ENCODE results near the gene NBAS. TPM values are rescaled to one million over a fixed set of nuclear protein-coding genes. Genes with fewer than 3 reads are reported as not detected.

NBAS gene
- total and polyA plus RNA-seq, 7 experiments from 2014 or later, result 18.6 to 41.6 (median 32.7) TPM

DNA sequence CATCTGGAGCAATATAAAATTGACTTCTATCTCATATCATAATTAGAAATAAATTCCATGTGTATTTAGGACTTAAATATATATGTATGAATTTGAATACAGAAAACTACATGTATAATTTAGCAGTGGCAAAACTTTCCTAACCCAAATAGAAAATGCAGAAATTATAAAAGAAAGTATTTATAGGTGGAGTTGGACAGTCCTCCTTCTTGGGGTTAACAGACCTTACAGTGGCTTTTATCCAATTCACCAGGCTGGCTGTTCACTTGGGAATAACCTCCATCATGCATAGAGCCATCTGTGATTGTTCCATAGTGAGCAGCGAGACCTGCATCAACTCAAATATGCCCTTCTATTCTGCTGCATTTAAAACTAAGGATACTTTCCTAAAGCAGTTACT, 38.9 kb upstream of the NBAS start:
- ChIA-PET POLR2A (no interaction called here), CTCF (interaction anchor here (0.6 kb wide), 1 partner anchor 107 kb away, joined by 3 read pairs; no protein-coding TSS in a partner anchor)
- H3K4me3 Mint-ChIP-seq, result no peak overlapping the region
- H3K27me3 ChIP-seq (ENCODE audit: control insufficient read depth in 2 of 2, insufficient read depth in 2 of 2, low read length in 2 of 2), result no peaks in the 10 kb centered on the region
- DNase-seq (no peak), ATAC-seq (no peak)
- no peaks in the 10 kb centered on the region for H3K9me3 Mint-ChIP-seq
- H3K9me3 ChIP-seq (ENCODE audit: control insufficient read depth in 2 of 3, low read length in 3 of 3), result no peaks in the 10 kb centered on the region
- no peak overlapping the region for H3K4me3 ChIP-seq (ENCODE audit: low read length)
- H3K4me1 ChIP-seq (ENCODE audit: control insufficient read depth in 2 of 2, insufficient read depth in 2 of 2, low read length in 2 of 2), result no peaks in the 10 kb centered on the region
- peaks cover 26 to 74% (median 48%) of the 10 kb centered on the region in 5 donors for H3K36me3 Mint-ChIP-seq
- no peaks in the 10 kb centered on the region for H3K27me3 Mint-ChIP-seq
- peaks cover 8 to 20% (median 11%) of the 10 kb centered on the region in 7 donors for H3K4me1 Mint-ChIP-seq
- H3K36me3 ChIP-seq (ENCODE audit: control insufficient read depth in 2 of 3, insufficient read depth in 3 of 3, low read length in 3 of 3), result peaks cover 40 to 89% (median 47%) of the 10 kb centered on the region in 3 experiments
- intact Hi-C loops (cut with micrococcal nuclease), result no loop called here
- H3K27ac ChIP-seq (ENCODE audit: low read depth, low read length), result no peak overlapping the region
- H3K27ac Mint-ChIP-seq, result no peak overlapping the region

DNA sequence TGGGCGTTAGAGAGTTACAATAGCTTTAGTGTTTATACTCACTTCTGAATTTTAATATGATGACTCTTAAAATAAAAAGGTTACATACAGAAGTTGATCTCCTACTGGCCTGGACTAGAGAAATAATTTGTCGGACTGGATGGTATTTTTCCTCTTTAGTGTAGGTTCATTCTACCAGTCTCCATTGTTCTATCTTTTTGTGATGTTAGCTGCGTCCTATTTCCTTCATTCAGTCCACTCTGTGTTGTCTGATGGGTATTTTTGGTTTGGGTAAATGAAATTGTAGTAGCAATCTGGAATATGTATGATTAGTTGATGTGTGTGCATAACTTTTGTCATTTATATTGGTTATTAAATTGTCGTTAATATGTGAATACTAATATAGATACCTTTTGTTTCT, 35.8 kb upstream of the NBAS start:
- ATAC-seq, result no peak
- intact Hi-C loops (cut with micrococcal nuclease), result no loop called here
- no peak for DNase-seq
- Histone ChIP-seq H3K4me1 (ENCODE audit: control insufficient read depth in 2 of 2, insufficient read depth in 2 of 2, low read length in 2 of 2) (no peaks in the 10 kb centered on the region), H3K4me3 (ENCODE audit: low read length) (no peak overlapping the region), H3K36me3 (ENCODE audit: control insufficient read depth in 2 of 3, insufficient read depth in 3 of 3, low read length in 3 of 3) (peaks cover 21 to 62% (median 22%) of the 10 kb centered on the region in 3 experiments), H3K27me3 (ENCODE audit: control insufficient read depth in 2 of 2, insufficient read depth in 2 of 2, low read length in 2 of 2) (no peaks in the 10 kb centered on the region), H3K9me3 (ENCODE audit: control insufficient read depth in 2 of 3, low read length in 3 of 3) (no peaks in the 10 kb centered on the region), H3K27ac (ENCODE audit: low read depth, low read length) (no peak overlapping the region)
- Mint-ChIP-seq H3K9me3 (no peaks in the 10 kb centered on the region), H3K27me3 (no peaks in the 10 kb centered on the region), H3K27ac (peak overlapping the region in 3 of 9 donors; percentile 28 to 54 (median 33)), H3K36me3 (peaks cover 8 to 52% (median 29%) of the 10 kb centered on the region in 5 donors), H3K4me1 (peaks cover 14 to 46% (median 39%) of the 10 kb centered on the region in 7 donors), H3K4me3 (no peak overlapping the region)
- CTCF ChIA-PET, result no interaction called here
- POLR2A ChIA-PET, result no interaction called here

DNA sequence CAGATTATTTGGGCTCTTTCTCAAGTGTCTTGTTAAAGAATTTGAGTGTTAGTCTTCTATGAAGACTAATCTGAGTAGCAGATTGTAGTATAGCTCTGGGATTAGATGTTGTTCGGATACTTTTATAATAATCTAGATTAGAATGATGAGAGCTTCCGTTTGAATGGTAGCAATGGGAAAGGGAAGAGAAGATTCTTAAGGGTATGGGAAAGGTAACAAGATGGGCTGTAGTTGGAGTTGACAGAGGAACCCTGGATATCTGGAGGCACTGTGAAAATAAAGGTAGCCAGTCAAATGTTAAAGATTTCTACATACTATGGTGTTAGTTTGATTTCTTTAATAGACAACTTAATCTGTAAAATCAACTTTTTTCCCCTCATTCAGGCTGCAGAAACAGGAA, 35.2 kb upstream of the NBAS start:
- Histone ChIP-seq H3K4me3 (ENCODE audit: low read length) (no peak overlapping the region), H3K27me3 (ENCODE audit: control insufficient read depth in 2 of 2, insufficient read depth in 2 of 2, low read length in 2 of 2) (no peaks in the 10 kb centered on the region), H3K9me3 (ENCODE audit: control insufficient read depth in 2 of 3, low read length in 3 of 3) (no peaks in the 10 kb centered on the region), H3K27ac (ENCODE audit: low read depth, low read length) (no peak overlapping the region), H3K4me1 (ENCODE audit: control insufficient read depth in 2 of 2, insufficient read depth in 2 of 2, low read length in 2 of 2) (no peaks in the 10 kb centered on the region), H3K36me3 (ENCODE audit: control insufficient read depth in 2 of 3, insufficient read depth in 3 of 3, low read length in 3 of 3) (peaks cover 15 to 59% (median 15%) of the 10 kb centered on the region in 3 experiments)
- H3K27me3 Mint-ChIP-seq, result no peaks in the 10 kb centered on the region
- no peaks in the 10 kb centered on the region for H3K9me3 Mint-ChIP-seq
- ATAC-seq (no peak), DNase-seq (no peak)
- intact Hi-C loops (cut with micrococcal nuclease), result no loop called here
- peaks cover 15 to 50% (median 43%) of the 10 kb centered on the region in 7 donors for H3K4me1 Mint-ChIP-seq
- H3K27ac Mint-ChIP-seq, result peak overlapping the region in 2 of 9 donors; percentile 7 to 16
- H3K4me3 Mint-ChIP-seq, result peak overlapping the region in 1 of 10 donors; percentile 35
- ChIA-PET POLR2A (no interaction called here), CTCF (no interaction called here)
- peaks cover 7 to 47% (median 25%) of the 10 kb centered on the region in 5 donors for H3K36me3 Mint-ChIP-seq

DNA sequence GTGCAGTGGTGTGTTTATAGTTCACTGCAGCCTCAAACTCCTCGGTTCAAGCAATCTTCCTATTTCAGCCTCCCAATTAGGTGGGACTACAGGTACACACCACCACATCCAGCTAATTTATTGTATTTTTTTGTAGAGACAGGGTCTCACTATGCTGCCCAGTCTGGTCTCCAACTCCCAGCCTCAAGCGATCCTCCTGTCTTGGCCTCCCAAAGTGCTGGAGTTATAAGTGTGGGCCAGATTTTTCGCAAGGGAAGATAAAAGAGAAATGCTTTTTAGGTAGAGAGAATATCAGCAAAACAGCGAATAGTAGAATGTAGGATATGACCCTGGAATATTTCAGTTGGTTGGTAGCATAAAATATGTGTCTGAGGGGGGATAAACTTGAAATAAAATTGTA, 34.8 kb upstream of the NBAS start:
- Histone ChIP-seq H3K27ac (ENCODE audit: low read depth, low read length) (no peak overlapping the region), H3K36me3 (ENCODE audit: control insufficient read depth in 2 of 3, insufficient read depth in 3 of 3, low read length in 3 of 3) (peaks cover 11 to 55% (median 11%) of the 10 kb centered on the region in 3 experiments), H3K4me1 (ENCODE audit: control insufficient read depth in 2 of 2, insufficient read depth in 2 of 2, low read length in 2 of 2) (peaks cover 0 to 4% of the 10 kb centered on the region in 2 donors), H3K4me3 (ENCODE audit: low read length) (no peak overlapping the region), H3K9me3 (ENCODE audit: control insufficient read depth in 2 of 3, low read length in 3 of 3) (no peaks in the 10 kb centered on the region), H3K27me3 (ENCODE audit: control insufficient read depth in 2 of 2, insufficient read depth in 2 of 2, low read length in 2 of 2) (no peaks in the 10 kb centered on the region)
- ATAC-seq (no peak), DNase-seq (no peak)
- no peaks in the 10 kb centered on the region for H3K9me3 Mint-ChIP-seq
- intact Hi-C loops (cut with micrococcal nuclease), result no loop called here
- peaks cover 19 to 54% (median 47%) of the 10 kb centered on the region in 7 donors for H3K4me1 Mint-ChIP-seq
- H3K27me3 Mint-ChIP-seq, result no peaks in the 10 kb centered on the region
- H3K4me3 Mint-ChIP-seq, result no peak overlapping the region
- ChIA-PET CTCF (no interaction called here), POLR2A (no interaction called here)
- peak overlapping the region in 1 of 9 donors; percentile 16 for H3K27ac Mint-ChIP-seq
- H3K36me3 Mint-ChIP-seq, result peaks cover 7 to 43% (median 25%) of the 10 kb centered on the region in 5 donors

DNA sequence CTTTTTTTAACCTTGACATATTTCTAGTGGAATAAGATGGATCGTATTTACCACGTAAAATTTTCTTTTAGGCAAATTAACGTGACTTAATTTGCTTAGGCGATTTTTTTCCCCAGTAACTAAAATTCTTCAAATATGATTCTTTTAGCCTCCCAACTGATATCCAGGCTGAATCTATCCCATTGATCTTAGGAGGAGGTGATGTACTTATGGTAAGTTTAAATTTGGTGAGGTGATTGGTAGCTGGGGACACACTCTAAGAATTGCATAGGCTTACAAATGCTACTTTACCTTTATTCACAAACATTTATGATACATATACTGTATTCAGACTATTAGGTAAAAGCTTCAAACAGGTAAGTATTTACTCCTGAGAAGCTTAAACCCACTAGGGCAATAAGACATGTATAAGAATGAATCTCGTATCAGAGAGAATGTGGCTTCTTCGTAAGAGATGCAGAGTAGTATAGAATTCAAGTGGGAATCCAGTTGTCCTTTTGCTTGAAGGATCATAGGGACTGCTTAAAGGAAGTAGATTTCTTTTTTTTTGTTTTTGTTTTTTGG, 34.3 kb upstream of the NBAS start:
- peaks cover 7 to 37% (median 23%) of the 10 kb centered on the region in 5 donors for H3K36me3 Mint-ChIP-seq
- H3K9me3 ChIP-seq (ENCODE audit: control insufficient read depth in 2 of 3, low read length in 3 of 3), result no peaks in the 10 kb centered on the region
- no peaks in the 10 kb centered on the region for H3K27me3 ChIP-seq (ENCODE audit: control insufficient read depth in 2 of 2, insufficient read depth in 2 of 2, low read length in 2 of 2)
- no peaks in the 10 kb centered on the region for H3K27me3 Mint-ChIP-seq
- H3K4me3 ChIP-seq (ENCODE audit: low read length), result no peak overlapping the region
- no peak overlapping the region for H3K4me3 Mint-ChIP-seq
- H3K36me3 ChIP-seq (ENCODE audit: control insufficient read depth in 2 of 3, insufficient read depth in 3 of 3, low read length in 3 of 3), result peaks cover 9 to 50% (median 9%) of the 10 kb centered on the region in 3 experiments
- CTCF ChIA-PET, result no interaction called here
- no peaks in the 10 kb centered on the region for H3K9me3 Mint-ChIP-seq
- peaks cover 0 to 5% of the 10 kb centered on the region in 2 donors for H3K4me1 ChIP-seq (ENCODE audit: control insufficient read depth in 2 of 2, insufficient read depth in 2 of 2, low read length in 2 of 2)
- no peak for DNase-seq
- no peak overlapping the region for H3K27ac ChIP-seq (ENCODE audit: low read depth, low read length)
- ATAC-seq, result no peak
- no peak overlapping the region for H3K27ac Mint-ChIP-seq
- H3K4me1 Mint-ChIP-seq, result peaks cover 20 to 56% (median 49%) of the 10 kb centered on the region in 7 donors
- POLR2A ChIA-PET, result no interaction called here
- intact Hi-C loops (cut with micrococcal nuclease), result no loop called here

DNA sequence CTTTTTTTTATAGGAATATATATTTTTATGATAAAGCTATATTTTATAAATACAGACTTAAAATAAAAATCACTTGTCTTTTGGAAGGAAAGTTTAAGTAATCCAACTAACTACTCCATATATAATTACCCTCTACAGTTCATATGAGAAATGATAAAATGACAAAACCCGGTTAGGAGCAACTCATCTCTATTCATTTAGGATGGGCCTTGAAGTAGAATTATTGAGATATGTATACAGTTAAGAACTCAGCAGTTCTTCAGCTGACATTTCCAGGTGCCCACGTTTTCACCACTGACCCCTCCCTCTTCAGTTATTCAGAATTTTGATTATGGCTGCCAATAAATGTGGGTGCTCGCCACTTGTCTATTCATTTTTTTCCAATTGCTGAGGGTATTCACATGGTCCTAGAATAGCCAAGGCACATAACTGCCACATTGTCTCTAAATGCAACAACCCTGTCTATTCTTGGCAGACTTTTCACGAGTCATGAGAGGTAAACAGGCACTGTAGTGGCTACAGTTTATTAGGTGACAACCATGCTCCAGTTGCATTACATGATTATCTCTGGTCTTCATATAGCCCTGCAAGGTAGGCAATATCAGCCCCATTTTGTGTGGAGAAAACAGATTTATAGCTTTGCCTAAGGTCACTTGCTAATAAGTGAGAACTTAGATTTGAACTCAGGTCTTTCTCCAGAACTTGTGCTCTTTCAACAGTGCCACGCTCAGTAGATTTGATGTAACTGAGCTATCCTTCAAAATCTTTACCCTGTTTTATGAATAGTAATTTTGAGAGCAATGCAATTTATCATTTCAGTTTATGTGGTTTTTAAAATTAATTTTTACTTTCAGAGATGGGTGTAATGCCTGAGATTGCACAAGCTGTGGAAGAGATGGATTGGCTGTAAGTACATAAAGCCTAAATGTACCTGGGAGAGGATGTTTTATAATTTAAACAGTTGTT, 33.4 kb upstream of the NBAS start:
- peaks cover 2 to 42% (median 6%) of the 10 kb centered on the region in 3 experiments for H3K36me3 ChIP-seq (ENCODE audit: control insufficient read depth in 2 of 3, insufficient read depth in 3 of 3, low read length in 3 of 3)
- H3K9me3 Mint-ChIP-seq, result no peaks in the 10 kb centered on the region
- ATAC-seq (no peak), DNase-seq (no peak)
- no peak overlapping the region for H3K27ac ChIP-seq (ENCODE audit: low read depth, low read length)
- H3K27ac Mint-ChIP-seq, result peak overlapping the region in 1 of 9 donors; percentile 62
- ChIA-PET POLR2A (no interaction called here), CTCF (no interaction called here)
- peaks cover 0 to 5% of the 10 kb centered on the region in 2 donors for H3K4me1 ChIP-seq (ENCODE audit: control insufficient read depth in 2 of 2, insufficient read depth in 2 of 2, low read length in 2 of 2)
- H3K4me3 ChIP-seq (ENCODE audit: low read length), result no peak overlapping the region
- H3K27me3 Mint-ChIP-seq, result no peaks in the 10 kb centered on the region
- peaks cover 20 to 61% (median 54%) of the 10 kb centered on the region in 7 donors for H3K4me1 Mint-ChIP-seq
- H3K4me3 Mint-ChIP-seq, result peak overlapping the region in 3 of 10 donors; percentile 21 to 92 (median 37)
- peaks cover 7 to 34% (median 19%) of the 10 kb centered on the region in 5 donors for H3K36me3 Mint-ChIP-seq
- no peaks in the 10 kb centered on the region for H3K9me3 ChIP-seq (ENCODE audit: control insufficient read depth in 2 of 3, low read length in 3 of 3)
- no peaks in the 10 kb centered on the region for H3K27me3 ChIP-seq (ENCODE audit: control insufficient read depth in 2 of 2, insufficient read depth in 2 of 2, low read length in 2 of 2)
- intact Hi-C loops (cut with micrococcal nuclease), result no loop called here
